Jurkat, Clone E6-1 (cell line): ENCODE measurements around the gene IRF9.

Experiments
- DNase-seq: peaks from one replicate; pipeline ENCODE4 v3.0.0-alpha.2; 2011; ENCODE audit warnings: low read depth, low spot score
- H3K4me3 ChIP-seq: 2 replicates; pipeline ENCODE4 v1.5.1; 2011; ENCODE audit warnings: mild to moderate bottlenecking, low read length, control low read depth, moderate library complexity

IRF9 gene

GRCh38 chr14:24204163-24205146 is 43.4 kb downstream of the IRF9 start:
- no peak for DNase-seq
- H3K4me3 ChIP-seq: no peak overlapping the region

GRCh38 chr14:24206260-24207103 is 45.4 kb downstream of the IRF9 start:
- no peak overlapping the region for H3K4me3 ChIP-seq
- DNase-seq: no peak

- H3K4me3 ChIP-seq: no peak overlapping the region
- peak; percentile 37 for DNase-seq
These were observed 46.1 kb downstream of the IRF9 start for GRCh38 chr14:24207104-24207551.

GRCh38 chr14:24207625-24208024 is 46.6 kb downstream of the IRF9 start:
- DNase-seq: no peak

GRCh38 chr14:24211311-24211710 is 50.2 kb downstream of the IRF9 start:
- H3K4me3 ChIP-seq: no peak overlapping the region
- DNase-seq: no peak

More at GRCh38 chr14:24207625-24208024, 46.6 kb downstream of the IRF9 start:
- no peak overlapping the region for H3K4me3 ChIP-seq

GRCh38 chr14:24212924-24213865 is 52.1 kb downstream of the IRF9 start, which contains the start of gene CHMP4A:
Gene CHMP4A, minus strand, starts transcription at chr14:24213488. Its CDS starts 49 bp downstream, at chr14:24213439.
- DNase-seq: peak; percentile 96
- peak within 1 kb of the TSS; percentile 85 for H3K4me3 ChIP-seq

DNA sequence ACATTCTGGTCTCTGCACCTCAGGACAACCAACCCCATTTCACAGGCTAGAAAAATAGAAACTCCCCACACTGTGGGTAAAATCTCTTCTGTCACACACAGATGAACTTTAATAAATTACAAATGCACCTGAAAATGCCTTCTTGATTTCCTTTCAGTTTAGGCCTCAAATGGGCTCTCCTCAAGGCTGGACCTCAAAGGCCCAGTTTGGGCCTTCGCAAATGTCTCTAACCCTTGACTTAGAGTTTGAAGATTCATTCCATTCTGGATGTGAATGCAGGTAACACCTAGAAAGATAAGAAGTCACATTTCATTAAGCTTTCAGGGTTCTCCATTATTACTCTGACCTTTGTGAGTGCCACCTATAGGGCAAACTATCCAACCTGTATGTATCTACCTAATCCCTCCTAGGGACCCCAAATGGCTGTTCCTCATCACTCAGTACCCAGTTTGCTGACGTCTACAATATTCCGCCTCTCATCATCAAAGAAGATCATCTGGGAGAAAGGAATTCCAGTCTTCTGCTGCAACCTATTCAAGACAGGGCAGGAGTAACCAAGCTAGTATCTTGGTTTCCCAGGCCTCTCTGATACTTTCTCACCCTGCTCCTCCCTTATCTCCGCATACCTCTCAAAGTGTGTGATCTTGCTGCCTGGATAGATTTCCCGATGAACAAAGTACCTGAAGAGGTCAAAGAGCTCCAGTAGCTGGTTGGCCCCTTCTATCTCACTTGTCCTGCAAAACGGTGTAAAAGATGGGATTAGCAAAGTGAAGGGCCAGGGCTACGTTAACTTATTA is 53.0 kb downstream of the IRF9 start:
- peak overlapping the region; percentile 85 for H3K4me3 ChIP-seq
- DNase-seq: no peak

DNA sequence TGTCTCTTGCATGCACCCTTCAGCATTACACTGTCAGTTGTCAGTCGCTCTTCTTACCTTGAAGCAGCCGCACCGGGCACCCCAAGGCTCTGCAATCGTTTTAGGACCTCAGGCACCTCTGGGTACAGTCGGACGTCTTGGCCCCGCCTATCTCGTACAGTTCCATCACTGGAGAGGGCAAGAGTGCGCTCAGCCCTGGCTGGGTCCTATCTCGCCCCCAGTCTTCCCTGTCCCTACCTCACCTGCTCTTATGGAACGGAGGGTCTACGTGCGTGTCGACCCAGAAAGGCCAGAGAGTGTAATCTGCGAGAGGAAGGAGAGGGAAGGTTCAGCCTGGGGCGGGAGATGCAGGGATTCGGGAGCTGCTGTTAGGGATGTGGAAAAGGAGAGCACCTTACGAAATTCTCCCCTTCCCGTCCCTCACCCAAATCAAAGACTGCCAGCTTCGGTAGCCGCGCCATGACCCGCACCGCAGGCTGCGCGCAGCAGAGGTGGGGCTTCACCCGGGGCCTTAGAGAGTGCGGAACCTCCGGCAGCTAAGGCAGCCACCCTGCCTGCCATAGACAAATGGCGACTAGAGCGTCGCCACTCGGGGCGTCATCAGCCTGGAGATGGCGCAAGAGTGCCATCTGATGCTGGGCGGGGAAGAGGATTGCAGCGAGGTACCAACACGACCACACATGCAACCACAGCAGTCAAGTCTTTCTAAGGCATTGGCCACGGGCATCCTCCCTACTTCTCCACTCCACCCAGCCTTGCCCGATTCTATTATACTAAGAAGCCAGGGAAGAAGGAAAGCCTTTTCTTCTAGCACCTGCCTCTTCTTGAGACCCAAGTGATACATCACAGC is 54.7 kb downstream of the IRF9 start, which contains the start of gene MDP1:
Gene MDP1, minus strand, starts transcription at position 572 of the 850 bp plus-strand sequence. Its CDS starts 111 bp downstream, at position 461.
- peak; percentile 94 for DNase-seq
- peak within 1 kb of the TSS; percentile 95 for H3K4me3 ChIP-seq
